ENCODE data around the gene MYH6. TPM values are rescaled to one million over a fixed set of nuclear protein-coding genes. Genes with fewer than 3 reads are reported as not detected.
A peak's percentile ranks its signal among the peaks of the same experiment; 100 is the strongest.

Gene MYH6
- total and polyA plus RNA-seq, 2 of the 13 experiments (the other 11 are each of a cell fraction or from before 2014, with no cell fraction given), result 0.01 TPM; not detected in 1

DNA sequence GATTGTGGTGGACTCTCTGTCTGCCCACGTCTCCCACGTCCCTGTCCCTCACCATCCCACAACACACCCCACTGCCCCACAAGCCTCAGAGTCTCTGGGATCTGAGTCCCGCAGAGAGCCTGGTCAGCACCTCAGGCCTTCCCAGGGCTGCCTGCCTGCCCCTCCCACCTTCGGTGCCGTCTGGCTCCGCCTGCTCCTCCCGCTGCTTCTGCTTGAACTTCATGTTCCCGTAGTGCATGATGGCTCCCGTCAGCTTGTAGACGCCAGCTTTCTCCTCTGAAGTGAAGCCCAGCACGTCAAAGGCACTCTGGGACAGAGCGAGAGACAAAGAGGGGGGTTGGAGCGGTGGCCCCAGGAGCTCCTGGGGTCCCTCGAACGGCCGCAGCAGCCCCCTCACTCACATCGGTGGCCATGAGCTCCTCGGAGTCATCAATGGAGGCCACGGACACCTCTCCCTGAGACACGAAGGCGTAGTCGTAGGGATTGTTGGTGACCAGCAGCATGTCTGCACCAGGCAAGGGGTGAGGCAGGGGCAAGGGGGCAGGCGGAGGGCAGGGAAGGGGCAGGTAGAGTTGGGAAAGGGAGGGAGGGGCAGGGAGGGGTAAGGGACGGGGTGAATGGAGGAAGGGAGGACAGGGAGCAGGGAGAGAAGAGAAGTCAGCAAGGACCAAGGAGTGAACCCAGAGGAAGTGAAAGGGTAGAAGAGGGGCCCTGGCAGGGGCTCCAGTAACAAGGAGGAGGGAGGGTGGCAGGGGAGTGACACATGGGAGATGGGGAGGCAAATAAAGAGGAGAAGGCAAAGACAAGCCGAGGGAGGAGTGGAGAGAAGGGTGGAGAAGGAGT, 5.6 kb downstream of the MYH6 start (continued):
- TF ChIP-seq MYC (CRISPR knock-in tag; IDR thresholded peaks at IDR 0.05; ENCODE audit: borderline replicate concordance) (no peak), ZNF143 (CRISPR knock-in tag; IDR thresholded peaks at IDR 0.05) (no peak), ZNF629 (CRISPR knock-in tag; conservative IDR thresholded peaks at IDR 0.05) (no peak), TCF12 (IDR thresholded peaks at IDR 0.05) (no peak), TCF12 (CRISPR knock-in tag; IDR thresholded peaks at IDR 0.05) (no peak), ZNF335 (CRISPR knock-in tag; IDR thresholded peaks at IDR 0.05) (no peak), FOXK1 (CRISPR knock-in tag; IDR thresholded peaks at IDR 0.05; ENCODE audit: borderline replicate concordance, low read depth) (no peak), ZNF235 (CRISPR knock-in tag; IDR thresholded peaks at IDR 0.05; ENCODE audit: borderline replicate concordance) (no peak), FOXK2 (IDR thresholded peaks at IDR 0.05) (peak; percentile 35; the same call in 1 of the 2 replicates), ETV6 (CRISPR knock-in tag; conservative IDR thresholded peaks at IDR 0.05) (no peak), ZNF780A (CRISPR knock-in tag; IDR thresholded peaks at IDR 0.05) (0 out of 2 replicates have a peak, but pooled peaks have one; percentile 30), MIXL1 (CRISPR knock-in tag; IDR thresholded peaks at IDR 0.05) (no peak), SRF (IDR thresholded peaks at IDR 0.05; ENCODE audit: low read depth, low read length) (no peak), TOE1 (CRISPR knock-in tag; IDR thresholded peaks at IDR 0.05) (no peak), TAF1 (CRISPR knock-in tag; IDR thresholded peaks at IDR 0.05) (no peak), ZBTB40 (IDR thresholded peaks at IDR 0.05) (no peak), ZBTB40 (CRISPR knock-in tag; IDR thresholded peaks at IDR 0.05) (peak; percentile 55; the same call in 1 of the 2 replicates), SP2 (CRISPR knock-in tag; IDR thresholded peaks at IDR 0.05) (no peak), MBD4 (IDR thresholded peaks at IDR 0.05; ENCODE audit: borderline replicate concordance, low read length) (no peak), ZNF550 (CRISPR knock-in tag; IDR thresholded peaks at IDR 0.05; ENCODE audit: borderline replicate concordance) (0 out of 2 replicates have a peak, but pooled peaks have one; percentile 54), CENPX (CRISPR knock-in tag; IDR thresholded peaks at IDR 0.05) (no peak), ZNF280B (CRISPR knock-in tag; IDR thresholded peaks at IDR 0.05; ENCODE audit: borderline replicate concordance) (peak; percentile 68; the same call in 1 of the 2 replicates)
